T-cell (primary cell): ENCODE data around the gene SLU7. TPM values are rescaled to one million over a fixed set of nuclear protein-coding genes. Genes with fewer than 3 reads are reported as not detected.

ENCODE experiments used
- ATAC-seq, 4 experiments: fragments of 200-7000 bp in 3 of 4; fragments of 150-1000 bp in 1 of 4; cut with Tn5 transposase; replicated peaks in 1 of 4; 1 replicate in 3 of 4; 2 replicates in 1 of 4; pipeline ENCODE4 v1.10.0; 2021; ENCODE audit warnings: moderate library complexity in 3 of 4, mild to moderate bottlenecking in 2 of 4, moderate number of reproducible peaks in 1 of 4
- CTCF ChIA-PET, 2 donors: fragments of 300-600 bp; sonication (Branson Sonifier 250); formaldehyde crosslinking; loops; one replicate each; lab custom pipeline; 2022; ENCODE audit warnings: antibody characterized with exemption in 2 of 2; lab: Charles Lee
- POLR2A ChIA-PET, 2 donors: fragments of 300-600 bp; sonication (Branson Sonifier 250); formaldehyde crosslinking; loops; one replicate each; lab custom pipeline; 2022; ENCODE audit warnings: antibody characterized with exemption in 2 of 2; lab: Charles Lee
- DNase-seq, 35 experiments: peaks; one replicate each; pipeline versions ENCODE4 v3.0.0 to v3.0.0-alpha.2; 2013 to 2023
- H3K27ac ChIP-seq: one replicate; pipeline ENCODE4 v1.5.1; 2013; ENCODE audit warnings: low read length
- H3K27me3 ChIP-seq, 2 experiments: replicated peaks in 1 of 2; 1 replicate in 1 of 2; 2 replicates in 1 of 2; pipeline versions ENCODE4 v1.6.1 to v1.7.0; 2013; ENCODE audit warnings: low read length in 1 of 2, mixed read lengths in 1 of 2; ENCODE audit not compliant: control insufficient read depth in 2 of 2, insufficient read depth in 2 of 2; ENCODE audit errors: extremely low read depth in 1 of 2
- H3K36me3 ChIP-seq, 2 donors: 1 replicate in 1 of 2; 2 replicates in 1 of 2; pipeline versions ENCODE4 v1.6.1 to v1.7.0; 2013; ENCODE audit warnings: low read length in 1 of 2; ENCODE audit not compliant: control insufficient read depth in 2 of 2, insufficient read depth in 1 of 2; ENCODE audit errors: extremely low read depth in 1 of 2
- H3K4me1 ChIP-seq, 2 experiments: 1 replicate in 1 of 2; 2 replicates in 1 of 2; pipeline versions ENCODE4 v1.6.1 to v1.7.0; 2013; ENCODE audit warnings: low read length in 2 of 2, mixed read lengths in 1 of 2; ENCODE audit not compliant: insufficient read depth in 2 of 2, control insufficient read depth in 1 of 2; ENCODE audit errors: extremely low read depth in 1 of 2
- H3K4me3 ChIP-seq, 2 donors: 1 replicate in 1 of 2; 2 replicates in 1 of 2; pipeline versions ENCODE4 v1.5.1 to v1.7.0; 2013; ENCODE audit warnings: mild to moderate bottlenecking in 2 of 2, low read length in 1 of 2, moderate library complexity in 1 of 2; ENCODE audit not compliant: control insufficient read depth in 1 of 2; ENCODE audit errors: extremely low read depth in 1 of 2
- H3K9me3 ChIP-seq: 2 replicates; pipeline ENCODE4 v1.7.0; 2013
- H3K27ac Mint-ChIP-seq, 2 donors: one replicate each; pipeline ENCODE4 v1.8.0; 2020 to 2021; ENCODE audit warnings: mild to moderate bottlenecking in 2 of 2, mixed read lengths in 2 of 2
- H3K27me3 Mint-ChIP-seq, 2 donors: one replicate each; pipeline ENCODE4 v1.8.0; 2021 to 2022; ENCODE audit warnings: mixed read lengths in 2 of 2
- H3K36me3 Mint-ChIP-seq: one replicate; pipeline ENCODE4 v1.8.0; 2021; ENCODE audit warnings: mixed read lengths
- H3K4me1 Mint-ChIP-seq, 3 donors: one replicate each; pipeline ENCODE4 v1.8.0; 2020 to 2022; ENCODE audit warnings: mixed read lengths in 3 of 3, mild to moderate bottlenecking in 1 of 3
- H3K4me3 Mint-ChIP-seq, 3 donors: one replicate each; pipeline ENCODE4 v1.8.0; 2020 to 2022; ENCODE audit warnings: mild to moderate bottlenecking in 3 of 3, mixed read lengths in 3 of 3, moderate library complexity in 3 of 3
- H3K9me3 Mint-ChIP-seq, 3 donors: one replicate each; pipeline ENCODE4 v1.8.0; 2020 to 2022; ENCODE audit warnings: mixed read lengths in 3 of 3
- WGBS: methylation state at CpG from one replicate; pipeline ENCODE4 v1.1.5; 2013; ENCODE audit warnings: missing lambda C conversion rate; ENCODE audit not compliant: insufficient coverage; 5-methylcytosine and 5-hydroxymethylcytosine counted together
- total RNA-seq, 35 experiments: library from RNA in 6 of 35; stranded (reverse) in 6 of 35; fragments of 120-200 nt in 1 of 35; gene quantifications; one replicate each; pipeline versions ENCODE4 v1.2.1 to v1.2.4 and lab custom pipeline; 2013 to 2026

SLU7 gene
- total RNA-seq, 5 donors from 2014 or later (not counting 1 experiment from before 2014, with no cell fraction given), result 64.9 to 76.8 (median 75.2) TPM

DNA sequence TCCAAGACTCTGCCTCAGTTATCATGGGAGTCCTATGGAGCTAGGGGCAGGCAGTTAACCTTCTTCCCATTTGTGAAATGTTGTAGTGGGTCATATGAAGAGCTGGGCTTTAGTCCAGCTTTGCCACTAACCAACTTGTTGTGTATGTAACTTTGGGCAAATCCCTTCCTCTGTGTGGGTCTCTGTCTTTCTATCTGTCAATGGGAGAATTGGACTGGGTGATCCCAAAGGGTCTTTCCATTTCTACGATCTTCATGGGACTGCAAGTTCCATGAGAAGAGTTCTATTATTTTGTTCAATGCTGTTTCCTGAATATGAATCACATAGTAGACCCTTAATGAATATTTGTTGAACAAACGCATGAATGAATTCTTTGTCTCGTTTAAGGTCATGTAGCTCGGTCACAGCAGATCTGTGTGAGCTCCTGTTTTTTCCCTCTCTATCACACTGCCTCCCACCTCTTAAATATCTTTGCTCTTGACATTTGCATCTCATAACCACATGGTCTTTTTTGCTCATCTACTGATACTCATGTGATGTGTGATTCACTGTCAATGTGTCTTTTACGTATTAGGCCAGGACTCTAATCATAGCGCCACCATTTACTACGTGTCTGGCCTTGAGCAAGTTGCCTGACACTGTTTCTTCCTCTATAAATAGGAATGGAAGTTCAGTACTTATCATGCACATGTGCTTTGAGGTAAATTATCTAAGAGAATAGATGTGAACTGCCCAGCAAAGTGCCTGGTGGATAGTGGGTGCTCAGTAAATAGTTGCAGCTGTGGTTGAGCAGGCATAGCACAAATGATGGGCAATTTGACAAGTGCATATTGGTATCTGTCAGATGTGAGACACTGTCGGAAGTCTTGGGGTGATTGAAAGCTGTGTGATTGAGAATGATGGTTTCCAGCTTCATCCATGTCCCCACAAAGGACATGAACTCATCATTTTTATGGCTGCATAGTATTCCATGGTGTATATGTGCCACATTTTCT, 40.2 kb upstream of the SLU7 start:
- ATAC-seq, result no peak
- POLR2A ChIA-PET, result no interaction called here
- peaks cover 2 to 4% of the 10 kb centered on the region in 2 donors for H3K27me3 Mint-ChIP-seq

DNA sequence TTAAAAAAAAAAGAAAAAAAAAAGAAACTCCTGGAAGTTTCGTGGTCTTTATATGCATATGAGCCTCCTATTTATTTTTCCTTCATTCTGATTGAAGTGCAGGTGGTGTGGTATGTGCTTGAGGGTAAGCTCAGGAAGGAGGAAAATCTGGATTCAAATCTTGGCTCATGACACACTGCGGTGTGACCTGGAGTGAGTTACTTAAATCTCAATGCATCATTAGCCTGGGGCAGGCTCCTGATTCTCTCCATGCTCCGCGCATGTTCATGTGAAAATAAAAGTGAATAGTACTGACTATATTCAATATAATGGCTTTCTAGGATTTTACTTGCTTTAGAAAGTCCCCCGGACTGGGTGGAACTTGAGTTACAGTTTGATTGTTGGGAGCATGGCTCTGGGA, 38.4 kb upstream of the SLU7 start:
- Mint-ChIP-seq H3K36me3 (no peaks in the 10 kb centered on the region), H3K9me3 (peaks cover 0 to 3% (median 0%) of the 10 kb centered on the region in 3 donors), H3K4me1 (no peaks in the 10 kb centered on the region), H3K4me3 (no peak overlapping the region), H3K27ac (no peak overlapping the region), H3K27me3 (peaks cover 5% of the 10 kb centered on the region in 2 donors)
- Histone ChIP-seq H3K36me3 (no peaks in the 10 kb centered on the region), H3K27ac (no peak overlapping the region), H3K4me3 (no peak overlapping the region), H3K9me3 (no peaks in the 10 kb centered on the region), H3K27me3 (no peaks in the 10 kb centered on the region), H3K4me1 (peaks cover 0 to 2% of the 10 kb centered on the region in 2 experiments)
- WGBS, result 100% methylated on average over 1 of the region's 5 CpGs
- ChIA-PET POLR2A (no interaction called here), CTCF (no interaction called here)
- no peak for ATAC-seq
- no peak for DNase-seq

More for the DNA sequence above, 40.2 kb upstream of the SLU7 start:
- H3K4me1 ChIP-seq, result peaks cover 1 to 3% of the 10 kb centered on the region in 2 experiments
- peaks cover 3 to 4% (median 3%) of the 10 kb centered on the region in 3 donors for H3K4me1 Mint-ChIP-seq
- no peak overlapping the region for H3K4me3 ChIP-seq
- H3K36me3 ChIP-seq, result no peaks in the 10 kb centered on the region
- no peak overlapping the region for H3K27ac ChIP-seq
- no peak for DNase-seq
- H3K9me3 ChIP-seq, result no peaks in the 10 kb centered on the region
- H3K27me3 ChIP-seq, result no peaks in the 10 kb centered on the region
- 67% methylated on average over 3 of the region's 8 CpGs for WGBS
- peaks cover 0 to 3% (median 0%) of the 10 kb centered on the region in 3 donors for H3K9me3 Mint-ChIP-seq
- no peak overlapping the region for H3K27ac Mint-ChIP-seq
- CTCF ChIA-PET, result no interaction called here
- H3K4me3 Mint-ChIP-seq, result no peak overlapping the region
- H3K36me3 Mint-ChIP-seq, result no peaks in the 10 kb centered on the region

GRCh38 chr5:160456480-160457177, 37.7 kb upstream of the SLU7 start:
- Mint-ChIP-seq H3K27me3 (peaks cover 5 to 6% of the 10 kb centered on the region in 2 donors), H3K36me3 (no peaks in the 10 kb centered on the region), H3K4me3 (no peak overlapping the region), H3K4me1 (no peaks in the 10 kb centered on the region), H3K27ac (no peak overlapping the region), H3K9me3 (peaks cover 0 to 3% (median 0%) of the 10 kb centered on the region in 3 donors)
- no peak overlapping the region for H3K27ac ChIP-seq
- no peaks in the 10 kb centered on the region for H3K27me3 ChIP-seq
- 98% methylated on average over 7 of the region's 9 CpGs for WGBS
- peaks cover 0 to 2% of the 10 kb centered on the region in 2 experiments for H3K4me1 ChIP-seq
- CTCF ChIA-PET, result no interaction called here
- DNase-seq (no peak), ATAC-seq (no peak)
- POLR2A ChIA-PET, result no interaction called here
- H3K4me3 ChIP-seq, result no peak overlapping the region
- H3K9me3 ChIP-seq, result no peaks in the 10 kb centered on the region
- H3K36me3 ChIP-seq, result no peaks in the 10 kb centered on the region

GRCh38 chr5:160455600-160455999, 36.7 kb upstream of the SLU7 start:
- peaks cover 0 to 3% (median 0%) of the 10 kb centered on the region in 3 donors for H3K9me3 Mint-ChIP-seq
- H3K27me3 Mint-ChIP-seq, result peaks cover 5 to 6% of the 10 kb centered on the region in 2 donors
- ChIA-PET CTCF (no interaction called here), POLR2A (no interaction called here)
- Histone ChIP-seq H3K4me3 (no peak overlapping the region), H3K27ac (no peak overlapping the region), H3K36me3 (no peaks in the 10 kb centered on the region), H3K9me3 (no peaks in the 10 kb centered on the region), H3K4me1 (peaks cover 0 to 2% of the 10 kb centered on the region in 2 experiments), H3K27me3 (no peaks in the 10 kb centered on the region)
- ATAC-seq (no peak), DNase-seq (no peak)
- H3K27ac Mint-ChIP-seq, result no peak overlapping the region
- WGBS, result 100% methylated on average over 2 of the region's 4 CpGs
- H3K4me3 Mint-ChIP-seq, result no peak overlapping the region
- H3K4me1 Mint-ChIP-seq, result peaks cover 0 to under 1% (median 0%) of the 10 kb centered on the region in 3 donors
- H3K36me3 Mint-ChIP-seq, result no peaks in the 10 kb centered on the region

GRCh38 chr5:160453751-160454150, 34.9 kb upstream of the SLU7 start:
- POLR2A ChIA-PET, result no interaction called here
- peaks cover 2 to 4% of the 10 kb centered on the region in 2 experiments for H3K4me1 ChIP-seq
- no peaks in the 10 kb centered on the region for H3K27me3 ChIP-seq
- Mint-ChIP-seq H3K4me1 (peaks cover 0 to 5% (median 0%) of the 10 kb centered on the region in 3 donors), H3K27ac (no peak overlapping the region), H3K9me3 (no peaks in the 10 kb centered on the region), H3K4me3 (no peak overlapping the region), H3K27me3 (peaks cover 5 to 6% of the 10 kb centered on the region in 2 donors), H3K36me3 (no peaks in the 10 kb centered on the region)
- 40% methylated on average over 1 of the region's 1 CpG for WGBS
- no peaks in the 10 kb centered on the region for H3K9me3 ChIP-seq
- H3K27ac ChIP-seq, result no peak overlapping the region
- no peak overlapping the region for H3K4me3 ChIP-seq
- DNase-seq (no peak), ATAC-seq (no peak)
- CTCF ChIA-PET, result no interaction called here
- H3K36me3 ChIP-seq, result no peaks in the 10 kb centered on the region

DNA sequence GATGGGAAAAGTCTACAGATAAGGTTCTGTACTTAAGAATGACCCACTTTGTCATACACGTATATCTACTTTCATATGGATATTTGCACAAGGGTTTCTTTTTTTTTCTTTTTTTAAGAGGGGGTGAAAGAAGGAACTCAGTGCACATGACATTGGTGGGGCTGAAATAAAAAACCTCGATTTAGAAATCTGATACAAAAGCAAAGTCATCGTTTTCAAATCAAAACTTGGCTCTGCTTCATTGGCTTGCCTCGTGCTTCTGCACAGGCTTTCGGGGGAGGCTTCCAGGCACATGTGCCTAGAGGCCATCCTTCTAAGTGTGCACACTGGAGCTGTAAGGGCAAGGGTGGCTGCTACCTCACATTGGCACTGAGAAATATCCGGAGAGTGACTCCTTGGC, 33.9 kb upstream of the SLU7 start:
- Histone ChIP-seq H3K9me3 (no peaks in the 10 kb centered on the region), H3K4me1 (peaks cover 2 to 4% of the 10 kb centered on the region in 2 experiments), H3K36me3 (no peaks in the 10 kb centered on the region), H3K4me3 (no peak overlapping the region), H3K27ac (no peak overlapping the region), H3K27me3 (no peaks in the 10 kb centered on the region)
- ATAC-seq, result no peak
- no peaks in the 10 kb centered on the region for H3K36me3 Mint-ChIP-seq
- CTCF ChIA-PET, result interaction anchor here in 1 of 2 donors (1.2 kb wide), 1 partner anchor 14 kb away, joined by 3 read pairs; no protein-coding TSS in a partner anchor
- DNase-seq, result no peak
- H3K4me1 Mint-ChIP-seq, result peaks cover 0 to 5% (median 0%) of the 10 kb centered on the region in 3 donors
- peaks cover 5 to 6% of the 10 kb centered on the region in 2 donors for H3K27me3 Mint-ChIP-seq
- WGBS, result 73% methylated on average over 5 of the region's 6 CpGs
- POLR2A ChIA-PET, result no interaction called here
- H3K27ac Mint-ChIP-seq, result no peak overlapping the region
- H3K9me3 Mint-ChIP-seq, result no peaks in the 10 kb centered on the region
- no peak overlapping the region for H3K4me3 Mint-ChIP-seq
